GM13977 (cell line): ENCODE results near the gene FOXA2.

Experiments used
- DNase-seq: peaks from one replicate; pipeline ENCODE4 v3.0.0; 2012; ENCODE audit warnings: low spot score
- CTCF ChIP-seq: IDR thresholded peaks from 2 replicates; pipeline ENCODE4 v1.5.1; 2012; ENCODE audit warnings: mild to moderate bottlenecking, control low read depth; ENCODE audit not compliant: insufficient read depth; ENCODE audit errors: extremely low read depth, missing control alignments
- in situ Hi-C: fragments of 300-500 bp; cut with MboI; formaldehyde crosslinking; loops from one replicate; pipeline ENCODE4 v1.12.0; 2022; ENCODE audit warnings: low sequenced_read_pairs, low pct_unique_long_range_greater_than_20kb, mixed read lengths, inconsistent platforms; ENCODE audit not compliant: unreplicated experiment

Gene FOXA2

GRCh38 chr20:22619806-22620205 is 35.4 kb upstream of the FOXA2 start:
- no peak for DNase-seq
- in situ Hi-C loops = no loop called here
- TF ChIP-seq CTCF = no peak

GRCh38 chr20:22619272-22619671 is 34.9 kb upstream of the FOXA2 start:
- DNase-seq = no peak
- in situ Hi-C loops = no loop called here
- no peak for TF ChIP-seq CTCF

GRCh38 chr20:22617160-22617559 is 32.8 kb upstream of the FOXA2 start:
- no peak for TF ChIP-seq CTCF
- no peak for DNase-seq
- in situ Hi-C loops = no loop called here

GRCh38 chr20:22616551-22616950 is 32.2 kb upstream of the FOXA2 start:
- no peak for DNase-seq
- no peak for TF ChIP-seq CTCF
- in situ Hi-C loops = no loop called here

- in situ Hi-C loops = no loop called here
- TF ChIP-seq CTCF = no peak
- DNase-seq = no peak
These were observed 31.1 kb upstream of the FOXA2 start for GRCh38 chr20:22615425-22615824.

GRCh38 chr20:22611636-22612035 is 27.3 kb upstream of the FOXA2 start:
- no peak for TF ChIP-seq CTCF
- DNase-seq = no peak
- in situ Hi-C loops = no loop called here

- TF ChIP-seq CTCF = no peak
- no peak for DNase-seq
- in situ Hi-C loops = no loop called here
These were observed 23.3 kb upstream of the FOXA2 start for GRCh38 chr20:22607695-22608094.
